Measurements from ENCODE around the gene RERG. TPM values are rescaled to one million over a fixed set of nuclear protein-coding genes. Genes with fewer than 3 reads are reported as not detected.

RERG gene
- total RNA-seq, 3 donors from 2014 or later (not counting 1 experiment from before 2014, with no cell fraction given), result not detected

DNA sequence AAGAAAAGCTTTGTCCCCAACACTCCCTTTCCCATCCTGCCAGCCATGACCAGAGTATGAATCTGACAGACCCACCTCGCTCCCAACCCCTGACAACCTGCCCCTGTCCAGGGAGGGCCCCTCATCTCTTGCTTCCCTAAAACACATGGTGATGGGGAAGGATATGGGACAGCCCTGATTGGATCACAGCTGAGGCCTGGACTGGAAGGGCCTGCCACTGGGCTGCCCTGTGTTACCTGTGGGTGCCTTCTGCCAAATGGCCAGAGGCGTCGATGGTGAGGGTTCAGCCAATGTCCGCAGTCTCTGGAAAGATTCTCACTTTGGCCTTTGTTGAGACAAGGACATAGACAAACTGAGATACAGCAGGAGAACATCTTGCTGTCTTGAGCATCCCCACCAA lies 13.3 kb upstream of the RERG start:
- peaks cover 2% of the 10 kb centered on the region for H3K27me3 ChIP-seq (ENCODE audit: control insufficient read depth, insufficient read depth, low read length)
- no peaks in the 10 kb centered on the region for H3K36me3 ChIP-seq (ENCODE audit: control insufficient read depth, insufficient read depth, low read length)
- no peaks in the 10 kb centered on the region for H3K4me1 ChIP-seq (ENCODE audit: control insufficient read depth, insufficient read depth, low read length)
- Mint-ChIP-seq H3K36me3 (no peaks in the 10 kb centered on the region), H3K9me3 (no peaks in the 10 kb centered on the region), H3K4me3 (no peak overlapping the region), H3K4me1 (no peaks in the 10 kb centered on the region), H3K27ac (no peak overlapping the region), H3K27me3 (ENCODE audit: low read depth in 2 of 2) (peaks cover 10 to 13% of the 10 kb centered on the region in 2 donors)
- no peaks in the 10 kb centered on the region for H3K9me3 ChIP-seq (ENCODE audit: control insufficient read depth, insufficient read depth, low read length)
- ATAC-seq (no peak), DNase-seq (no peak)
- intact Hi-C loops (cut with micrococcal nuclease), result no loop called here
- 98% methylated on average over 3 of the region's 4 CpGs for WGBS (ENCODE audit: insufficient coverage)
- H3K27ac ChIP-seq (ENCODE audit: low read length), result no peak overlapping the region
- no peak overlapping the region for H3K4me3 ChIP-seq (ENCODE audit: low read length)
- no peak for TF ChIP-seq CTCF (IDR thresholded peaks at IDR 0.05)

DNA sequence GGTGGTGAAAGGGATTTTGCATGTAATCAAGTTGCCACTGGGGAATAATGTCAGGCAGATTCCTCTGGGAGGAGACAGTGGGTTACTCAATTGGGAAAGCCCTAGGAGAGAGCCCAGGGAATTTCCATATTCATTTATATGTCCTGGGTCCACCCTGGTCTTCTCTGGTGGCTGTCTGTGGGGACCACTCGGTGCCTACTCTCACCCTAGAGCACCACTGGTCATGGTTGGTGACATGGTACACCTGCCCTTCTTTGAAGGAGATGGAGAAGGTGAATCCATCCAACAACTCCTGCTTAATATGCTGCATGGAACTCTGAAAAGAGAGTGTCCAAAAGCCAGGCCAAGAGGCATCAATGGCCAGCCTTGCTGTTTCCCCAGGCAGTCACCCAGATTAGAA lies 12.8 kb upstream of the RERG start:
- no peak overlapping the region for H3K4me3 ChIP-seq (ENCODE audit: low read length)
- Mint-ChIP-seq H3K9me3 (no peaks in the 10 kb centered on the region), H3K4me3 (no peak overlapping the region), H3K36me3 (no peaks in the 10 kb centered on the region), H3K27ac (no peak overlapping the region), H3K27me3 (ENCODE audit: low read depth in 2 of 2) (peaks cover 10 to 13% of the 10 kb centered on the region in 2 donors), H3K4me1 (no peaks in the 10 kb centered on the region)
- DNase-seq (no peak), ATAC-seq (no peak)
- H3K36me3 ChIP-seq (ENCODE audit: control insufficient read depth, insufficient read depth, low read length), result no peaks in the 10 kb centered on the region
- no peak overlapping the region for H3K27ac ChIP-seq (ENCODE audit: low read length)
- H3K9me3 ChIP-seq (ENCODE audit: control insufficient read depth, insufficient read depth, low read length), result no peaks in the 10 kb centered on the region
- TF ChIP-seq CTCF (IDR thresholded peaks at IDR 0.05), result no peak
- H3K27me3 ChIP-seq (ENCODE audit: control insufficient read depth, insufficient read depth, low read length), result peaks cover 2% of the 10 kb centered on the region
- H3K4me1 ChIP-seq (ENCODE audit: control insufficient read depth, insufficient read depth, low read length), result no peaks in the 10 kb centered on the region
- 60% methylated on average over 1 of the region's 1 CpG for WGBS (ENCODE audit: insufficient coverage)
- intact Hi-C loops (cut with micrococcal nuclease), result no loop called here

GRCh38 chr12:15232959-15233358 lies 11.7 kb upstream of the RERG start:
- no peaks in the 10 kb centered on the region for H3K9me3 Mint-ChIP-seq
- WGBS (ENCODE audit: insufficient coverage), result 13% methylated on average over 1 of the region's 1 CpG
- Histone ChIP-seq H3K36me3 (ENCODE audit: control insufficient read depth, insufficient read depth, low read length) (no peaks in the 10 kb centered on the region), H3K4me3 (ENCODE audit: low read length) (no peak overlapping the region), H3K27me3 (ENCODE audit: control insufficient read depth, insufficient read depth, low read length) (peaks cover 2% of the 10 kb centered on the region), H3K27ac (ENCODE audit: low read length) (no peak overlapping the region), H3K9me3 (ENCODE audit: control insufficient read depth, insufficient read depth, low read length) (no peaks in the 10 kb centered on the region), H3K4me1 (ENCODE audit: control insufficient read depth, insufficient read depth, low read length) (no peaks in the 10 kb centered on the region)
- H3K4me1 Mint-ChIP-seq, result no peaks in the 10 kb centered on the region
- intact Hi-C loops (cut with micrococcal nuclease), result no loop called here
- no peak for DNase-seq
- H3K27me3 Mint-ChIP-seq (ENCODE audit: low read depth in 2 of 2), result peaks cover 6 to 13% of the 10 kb centered on the region in 2 donors
- H3K4me3 Mint-ChIP-seq, result no peak overlapping the region
- TF ChIP-seq CTCF (IDR thresholded peaks at IDR 0.05), result no peak
- ATAC-seq, result no peak
- no peaks in the 10 kb centered on the region for H3K36me3 Mint-ChIP-seq
- H3K27ac Mint-ChIP-seq, result no peak overlapping the region

- ATAC-seq (no peak), DNase-seq (no peak)
- no peaks in the 10 kb centered on the region for H3K36me3 ChIP-seq (ENCODE audit: control insufficient read depth, insufficient read depth, low read length)
- no peaks in the 10 kb centered on the region for H3K9me3 ChIP-seq (ENCODE audit: control insufficient read depth, insufficient read depth, low read length)
- H3K4me3 ChIP-seq (ENCODE audit: low read length), result no peak overlapping the region
- Mint-ChIP-seq H3K27ac (no peak overlapping the region), H3K36me3 (no peaks in the 10 kb centered on the region), H3K4me1 (no peaks in the 10 kb centered on the region), H3K9me3 (no peaks in the 10 kb centered on the region), H3K27me3 (ENCODE audit: low read depth in 2 of 2) (peaks cover 0 to 10% of the 10 kb centered on the region in 2 donors), H3K4me3 (no peak overlapping the region)
- no peak for TF ChIP-seq CTCF (IDR thresholded peaks at IDR 0.05)
- H3K27me3 ChIP-seq (ENCODE audit: control insufficient read depth, insufficient read depth, low read length), result peaks cover 2% of the 10 kb centered on the region
- intact Hi-C loops (cut with micrococcal nuclease), result no loop called here
- no peaks in the 10 kb centered on the region for H3K4me1 ChIP-seq (ENCODE audit: control insufficient read depth, insufficient read depth, low read length)
- no peak overlapping the region for H3K27ac ChIP-seq (ENCODE audit: low read length)
- WGBS (ENCODE audit: insufficient coverage), result 100% methylated on average over 1 of the region's 1 CpG
These were observed 10.3 kb upstream of the RERG start for GRCh38 chr12:15231493-15231892.

Data from natural killer cell (primary cell).